GM12891 (cell line): ENCODE results near the gene NIN.

Source experiments
- POLR2A ChIP-seq: IDR thresholded peaks from 2 replicates; pipeline ENCODE4 v1.6.1; 2011; ENCODE audit warnings: low read depth, low read length, control low read depth
- POLR2AphosphoS5 ChIP-seq: IDR thresholded peaks from 2 replicates; pipeline ENCODE4 v1.6.1; 2011; ENCODE audit warnings: low read depth, low read length, control low read depth
- POU2F2 ChIP-seq: IDR thresholded peaks from 2 replicates; pipeline ENCODE4 v1.6.1; 2011; ENCODE audit warnings: low read depth, mild to moderate bottlenecking, control low read depth, low read length, moderate library complexity
- SPI1 ChIP-seq: IDR thresholded peaks from 2 replicates; pipeline ENCODE4 v1.6.1; 2011; ENCODE audit warnings: low read depth, low read length, control low read depth
- TAF1 ChIP-seq: IDR thresholded peaks from 2 replicates; pipeline ENCODE4 v1.6.1; 2011; ENCODE audit warnings: low read depth, low read length, control low read depth

GRCh38 chr14:50829489-50830043 lies 1.4 kb downstream of the NIN start:
- TF ChIP-seq TAF1: no peak
- no peak for TF ChIP-seq POLR2A
- TF ChIP-seq POU2F2: no peak
- no peak for TF ChIP-seq POLR2AphosphoS5
- no peak for TF ChIP-seq SPI1
